ENCODE data around the gene TMEM229A. TPM values are rescaled to one million over a fixed set of nuclear protein-coding genes. Genes with fewer than 3 reads are reported as not detected.

TMEM229A gene
- total RNA-seq, 1 experiment from 2014 or later: not detected

DNA sequence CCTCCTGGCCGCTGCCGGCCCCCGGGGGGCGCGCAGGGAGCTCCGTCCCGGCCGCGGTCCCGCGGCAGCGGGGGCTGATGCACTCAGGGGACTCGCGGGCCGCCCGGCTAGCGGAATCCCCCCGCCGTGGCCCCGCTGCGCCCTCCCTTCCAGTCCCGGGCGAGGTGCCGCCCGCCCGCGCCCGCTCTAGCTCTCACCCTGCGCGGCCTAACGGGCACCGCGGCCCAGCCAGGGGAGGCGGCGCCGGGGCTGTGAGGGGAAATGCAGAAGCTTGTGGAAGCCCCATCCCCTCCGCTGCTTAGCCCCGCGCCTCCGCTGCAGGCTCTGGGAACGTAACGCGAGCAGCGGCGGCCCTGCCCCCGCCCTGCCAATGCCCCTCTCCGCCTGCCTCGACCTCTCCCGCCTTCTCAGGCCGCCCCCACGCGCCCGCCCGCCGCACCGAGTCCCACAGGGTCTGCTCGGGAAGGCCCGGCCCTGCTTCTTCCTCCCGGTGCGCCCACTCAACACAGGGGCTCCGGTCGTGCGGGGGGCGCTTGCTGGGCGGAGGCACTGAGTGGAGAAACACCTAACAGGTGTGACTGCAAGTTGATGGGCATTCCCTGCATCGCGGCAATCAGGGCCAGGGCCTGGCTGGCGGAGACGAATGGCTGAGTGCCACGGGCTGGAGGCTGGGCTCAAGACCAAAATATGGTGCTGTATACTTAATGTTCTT lies 384 bp upstream of the TMEM229A start:
- TF ChIP-seq CTCF (conservative IDR thresholded peaks at IDR 0.05): no peak
- TF ChIP-seq EZH2 (IDR thresholded peaks at IDR 0.05; ENCODE audit: low read depth): no peak
- DNase-seq: no peak
- no peak overlapping the region for H2AFZ ChIP-seq
- H3K27ac ChIP-seq: no peak overlapping the region
- no peak overlapping the region for H3K4me3 ChIP-seq
- ChIA-PET CTCF (no interaction called here), POLR2A (ENCODE audit: unreplicated experiment) (no interaction called here)
- no TSS peak for BruUV-seq (replicated peaks)
- no peaks in the 10 kb centered on the region for H3K36me3 ChIP-seq (ENCODE audit: low read depth)
- no peaks in the 10 kb centered on the region for H3F3A ChIP-seq (ENCODE audit: insufficient read depth, low read depth)
- no peaks in the 10 kb centered on the region for H3K4me1 ChIP-seq (replicated peaks; ENCODE audit: insufficient read depth)
- no peaks in the 10 kb centered on the region for H4K20me1 ChIP-seq (ENCODE audit: insufficient read depth)
- no peaks in the 10 kb centered on the region for H3K9me2 ChIP-seq (ENCODE audit: insufficient read depth)
- H3K27me3 ChIP-seq (ENCODE audit: insufficient read depth, low read depth): no peaks in the 10 kb centered on the region
- intact Hi-C loops (cut with micrococcal nuclease; ENCODE audit: unreplicated experiment): no loop called here
- no peak overlapping the region for H3K4me2 ChIP-seq
- no peaks in the 10 kb centered on the region for H3K9me3 ChIP-seq (ENCODE audit: insufficient read depth, low read depth)
- no peaks in the 10 kb centered on the region for H3K79me2 ChIP-seq (ENCODE audit: low read depth)

GRCh38 chr7:124031919-124032318 lies 948 bp downstream of the TMEM229A start:
- TF ChIP-seq EZH2 (IDR thresholded peaks at IDR 0.05; ENCODE audit: low read depth) (no peak), CTCF (conservative IDR thresholded peaks at IDR 0.05) (no peak)
- BruUV-seq (replicated peaks): no TSS peak
- Histone ChIP-seq H3K27me3 (ENCODE audit: insufficient read depth, low read depth) (no peaks in the 10 kb centered on the region), H3F3A (ENCODE audit: insufficient read depth, low read depth) (no peaks in the 10 kb centered on the region), H3K9me3 (ENCODE audit: insufficient read depth, low read depth) (no peaks in the 10 kb centered on the region), H3K36me3 (ENCODE audit: low read depth) (no peaks in the 10 kb centered on the region), H3K4me2 (no peak overlapping the region), H3K4me3 (no peak overlapping the region), H3K27ac (no peak overlapping the region), H3K4me1 (replicated peaks; ENCODE audit: insufficient read depth) (no peaks in the 10 kb centered on the region), H4K20me1 (ENCODE audit: insufficient read depth) (no peaks in the 10 kb centered on the region), H3K9me2 (ENCODE audit: insufficient read depth) (no peaks in the 10 kb centered on the region), H2AFZ (no peak overlapping the region), H3K79me2 (ENCODE audit: low read depth) (no peaks in the 10 kb centered on the region)
- POLR2A ChIA-PET (ENCODE audit: unreplicated experiment): no interaction called here
- DNase-seq: no peak
- intact Hi-C loops (cut with micrococcal nuclease; ENCODE audit: unreplicated experiment): no loop called here
- CTCF ChIA-PET: interaction anchor here (0.6 kb wide), 1 partner anchor 185 kb away, joined by 5 read pairs; no protein-coding TSS in a partner anchor

DNA sequence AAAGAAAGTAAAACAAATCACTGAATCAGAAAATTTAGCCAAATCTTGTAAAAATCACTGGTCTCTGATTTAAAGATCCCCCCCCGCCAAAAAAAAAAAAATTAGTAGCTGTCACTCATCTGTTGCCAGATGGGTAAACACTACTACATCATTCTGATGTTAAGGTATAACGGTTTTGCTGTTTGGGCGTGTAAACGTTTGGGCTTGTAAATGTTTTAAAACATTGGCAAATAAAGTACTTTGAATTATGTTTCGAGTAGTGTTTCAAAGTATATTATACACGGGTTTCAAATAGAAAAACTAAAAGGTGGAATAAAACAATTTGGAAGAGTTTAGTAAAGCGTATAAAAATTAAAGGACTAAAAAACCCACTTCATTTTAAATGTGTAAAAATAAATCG lies 1.5 kb downstream of the TMEM229A start:
- TF ChIP-seq CTCF (conservative IDR thresholded peaks at IDR 0.05) (no peak), EZH2 (IDR thresholded peaks at IDR 0.05; ENCODE audit: low read depth) (no peak)

More for the DNA sequence above, 1.5 kb downstream of the TMEM229A start:
- no peaks in the 10 kb centered on the region for H3K9me2 ChIP-seq (ENCODE audit: insufficient read depth)
- no peak overlapping the region for H3K4me3 ChIP-seq
- H3K9me3 ChIP-seq (ENCODE audit: insufficient read depth, low read depth): no peaks in the 10 kb centered on the region
- no peaks in the 10 kb centered on the region for H3K27me3 ChIP-seq (ENCODE audit: insufficient read depth, low read depth)
- no peaks in the 10 kb centered on the region for H3K4me1 ChIP-seq (replicated peaks; ENCODE audit: insufficient read depth)
- intact Hi-C loops (cut with micrococcal nuclease; ENCODE audit: unreplicated experiment): no loop called here
- H3K4me2 ChIP-seq: no peak overlapping the region
- no peaks in the 10 kb centered on the region for H3F3A ChIP-seq (ENCODE audit: insufficient read depth, low read depth)
- no peak overlapping the region for H3K27ac ChIP-seq
- ChIA-PET CTCF (interaction anchor here (0.6 kb wide), 1 partner anchor 185 kb away, joined by 5 read pairs; no protein-coding TSS in a partner anchor), POLR2A (ENCODE audit: unreplicated experiment) (no interaction called here)
- H4K20me1 ChIP-seq (ENCODE audit: insufficient read depth): no peaks in the 10 kb centered on the region
- DNase-seq: no peak
- H3K79me2 ChIP-seq (ENCODE audit: low read depth): no peaks in the 10 kb centered on the region
- H2AFZ ChIP-seq: no peak overlapping the region
- no peaks in the 10 kb centered on the region for H3K36me3 ChIP-seq (ENCODE audit: low read depth)
- no TSS peak for BruUV-seq (replicated peaks)
